T-cell (primary cell): ENCODE results near the gene PDZRN4. TPM values are rescaled to one million over a fixed set of nuclear protein-coding genes. Genes with fewer than 3 reads are reported as not detected.
"Not testable (repeated sequence)": the region's sequence is repeated elsewhere in the genome, so short reads cannot be mapped to it uniquely, and the experiment has no call there.

Experiments used
- ATAC-seq, 4 experiments: fragments of 200-7000 bp in 3 of 4; fragments of 150-1000 bp in 1 of 4; cut with Tn5 transposase; replicated peaks in 1 of 4; 1 replicate in 3 of 4; 2 replicates in 1 of 4; pipeline ENCODE4 v1.10.0; 2021; ENCODE audit warnings: moderate library complexity in 3 of 4, mild to moderate bottlenecking in 2 of 4, moderate number of reproducible peaks in 1 of 4
- CTCF ChIA-PET, 2 donors: fragments of 300-600 bp; sonication (Branson Sonifier 250); formaldehyde crosslinking; loops; one replicate each; lab custom pipeline; 2022; ENCODE audit warnings: antibody characterized with exemption in 2 of 2; lab: Charles Lee
- POLR2A ChIA-PET, 2 donors: fragments of 300-600 bp; sonication (Branson Sonifier 250); formaldehyde crosslinking; loops; one replicate each; lab custom pipeline; 2022; ENCODE audit warnings: antibody characterized with exemption in 2 of 2; lab: Charles Lee
- DNase-seq, 35 experiments: peaks; one replicate each; pipeline versions ENCODE4 v3.0.0 to v3.0.0-alpha.2; 2013 to 2023
- H3K27ac ChIP-seq: one replicate; pipeline ENCODE4 v1.5.1; 2013; ENCODE audit warnings: low read length
- H3K27me3 ChIP-seq, 2 experiments: replicated peaks in 1 of 2; 1 replicate in 1 of 2; 2 replicates in 1 of 2; pipeline versions ENCODE4 v1.6.1 to v1.7.0; 2013; ENCODE audit warnings: low read length in 1 of 2, mixed read lengths in 1 of 2; ENCODE audit not compliant: control insufficient read depth in 2 of 2, insufficient read depth in 2 of 2; ENCODE audit errors: extremely low read depth in 1 of 2
- H3K36me3 ChIP-seq, 2 donors: 1 replicate in 1 of 2; 2 replicates in 1 of 2; pipeline versions ENCODE4 v1.6.1 to v1.7.0; 2013; ENCODE audit warnings: low read length in 1 of 2; ENCODE audit not compliant: control insufficient read depth in 2 of 2, insufficient read depth in 1 of 2; ENCODE audit errors: extremely low read depth in 1 of 2
- H3K4me1 ChIP-seq, 2 experiments: 1 replicate in 1 of 2; 2 replicates in 1 of 2; pipeline versions ENCODE4 v1.6.1 to v1.7.0; 2013; ENCODE audit warnings: low read length in 2 of 2, mixed read lengths in 1 of 2; ENCODE audit not compliant: insufficient read depth in 2 of 2, control insufficient read depth in 1 of 2; ENCODE audit errors: extremely low read depth in 1 of 2
- H3K4me3 ChIP-seq, 2 donors: 1 replicate in 1 of 2; 2 replicates in 1 of 2; pipeline versions ENCODE4 v1.5.1 to v1.7.0; 2013; ENCODE audit warnings: mild to moderate bottlenecking in 2 of 2, low read length in 1 of 2, moderate library complexity in 1 of 2; ENCODE audit not compliant: control insufficient read depth in 1 of 2; ENCODE audit errors: extremely low read depth in 1 of 2
- H3K9me3 ChIP-seq: 2 replicates; pipeline ENCODE4 v1.7.0; 2013
- H3K27ac Mint-ChIP-seq, 2 donors: one replicate each; pipeline ENCODE4 v1.8.0; 2020 to 2021; ENCODE audit warnings: mild to moderate bottlenecking in 2 of 2, mixed read lengths in 2 of 2
- H3K27me3 Mint-ChIP-seq, 2 donors: one replicate each; pipeline ENCODE4 v1.8.0; 2021 to 2022; ENCODE audit warnings: mixed read lengths in 2 of 2
- H3K36me3 Mint-ChIP-seq: one replicate; pipeline ENCODE4 v1.8.0; 2021; ENCODE audit warnings: mixed read lengths
- H3K4me1 Mint-ChIP-seq, 3 donors: one replicate each; pipeline ENCODE4 v1.8.0; 2020 to 2022; ENCODE audit warnings: mixed read lengths in 3 of 3, mild to moderate bottlenecking in 1 of 3
- H3K4me3 Mint-ChIP-seq, 3 donors: one replicate each; pipeline ENCODE4 v1.8.0; 2020 to 2022; ENCODE audit warnings: mild to moderate bottlenecking in 3 of 3, mixed read lengths in 3 of 3, moderate library complexity in 3 of 3
- H3K9me3 Mint-ChIP-seq, 3 donors: one replicate each; pipeline ENCODE4 v1.8.0; 2020 to 2022; ENCODE audit warnings: mixed read lengths in 3 of 3
- WGBS: methylation state at CpG from one replicate; pipeline ENCODE4 v1.1.5; 2013; ENCODE audit warnings: missing lambda C conversion rate; ENCODE audit not compliant: insufficient coverage; 5-methylcytosine and 5-hydroxymethylcytosine counted together
- total RNA-seq, 35 experiments: library from RNA in 6 of 35; stranded (reverse) in 6 of 35; fragments of 120-200 nt in 1 of 35; gene quantifications; one replicate each; pipeline versions ENCODE4 v1.2.1 to v1.2.4 and lab custom pipeline; 2013 to 2026

The PDZRN4 gene
- total RNA-seq, 5 donors from 2014 or later (not counting 1 experiment from before 2014, with no cell fraction given) = not detected

DNA sequence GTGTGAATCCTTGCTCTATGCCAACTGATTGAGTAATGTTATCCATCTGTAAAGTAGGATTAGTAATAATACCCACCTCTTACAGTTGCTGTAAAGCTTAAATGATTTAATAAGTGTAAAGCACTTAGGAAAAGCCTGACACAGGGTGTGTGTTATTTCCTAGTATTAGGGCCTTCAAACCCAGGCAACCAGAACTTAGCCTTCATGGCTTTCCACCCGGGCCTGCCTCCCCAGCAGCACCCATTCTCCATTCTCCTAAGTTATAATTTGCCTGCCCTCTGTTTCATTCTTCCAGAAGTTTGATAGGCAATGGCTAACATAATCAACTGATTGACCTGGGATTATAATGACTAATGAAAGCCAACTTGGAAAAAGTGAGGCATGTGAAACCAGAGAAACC, 20.4 kb upstream of the PDZRN4 start:
- POLR2A ChIA-PET = no interaction called here
- no peaks in the 10 kb centered on the region for H3K27me3 ChIP-seq
- H3K36me3 Mint-ChIP-seq = no peaks in the 10 kb centered on the region
- no peaks in the 10 kb centered on the region for H3K9me3 Mint-ChIP-seq
- no peak overlapping the region for H3K27ac Mint-ChIP-seq
- DNase-seq = no peak
- no peak overlapping the region for H3K4me3 ChIP-seq
- WGBS = no CpG with 5 or more reads among the region's 1 CpG
- no peaks in the 10 kb centered on the region for H3K9me3 ChIP-seq
- no peak overlapping the region for H3K27ac ChIP-seq
- no peaks in the 10 kb centered on the region for H3K36me3 ChIP-seq
- H3K4me3 Mint-ChIP-seq = no peak overlapping the region
- H3K27me3 Mint-ChIP-seq = peaks cover 0 to 3% of the 10 kb centered on the region in 2 donors
- CTCF ChIA-PET = interaction anchor here (0.5 kb wide), 2 partner anchors 40 to 1300 kb away, joined by 3 read pairs; no protein-coding TSS in a partner anchor
- H3K4me1 ChIP-seq = no peaks in the 10 kb centered on the region
- H3K4me1 Mint-ChIP-seq = no peaks in the 10 kb centered on the region
- no peak for ATAC-seq

DNA sequence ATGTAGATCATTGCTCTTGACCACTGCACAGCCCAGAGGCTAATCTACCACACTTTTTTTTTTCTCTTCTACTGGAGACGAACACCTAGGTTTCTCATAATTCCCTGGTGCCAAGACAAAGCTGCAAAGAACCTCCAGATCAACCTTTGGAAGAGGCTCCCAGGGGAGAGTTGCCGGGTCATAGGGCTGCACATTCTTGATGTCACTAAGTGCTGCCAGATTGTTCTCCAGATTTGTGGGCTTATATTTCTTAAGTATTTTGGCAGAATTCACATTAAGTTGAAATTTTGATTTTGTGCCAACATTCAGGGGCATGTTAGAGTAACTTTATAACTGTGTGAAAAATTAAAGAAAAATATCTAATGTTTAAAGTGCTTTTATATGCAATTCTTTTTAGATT, 13.5 kb upstream of the PDZRN4 start:
- CTCF ChIA-PET = no interaction called here
- H3K4me3 Mint-ChIP-seq = no peak overlapping the region
- H3K27ac ChIP-seq = no peak overlapping the region
- H3K4me1 Mint-ChIP-seq = no peaks in the 10 kb centered on the region
- H3K36me3 Mint-ChIP-seq = no peaks in the 10 kb centered on the region
- H3K9me3 Mint-ChIP-seq = no peaks in the 10 kb centered on the region
- POLR2A ChIA-PET = no interaction called here
- ATAC-seq = no peak
- H3K27me3 ChIP-seq = no peaks in the 10 kb centered on the region
- H3K27me3 Mint-ChIP-seq = no peaks in the 10 kb centered on the region
- H3K27ac Mint-ChIP-seq = no peak overlapping the region
- H3K9me3 ChIP-seq = no peaks in the 10 kb centered on the region
- H3K4me1 ChIP-seq = no peaks in the 10 kb centered on the region
- 100% methylated on average over 1 of the region's 2 CpGs for WGBS
- no peak overlapping the region for H3K4me3 ChIP-seq
- no peaks in the 10 kb centered on the region for H3K36me3 ChIP-seq
- DNase-seq = no peak

DNA sequence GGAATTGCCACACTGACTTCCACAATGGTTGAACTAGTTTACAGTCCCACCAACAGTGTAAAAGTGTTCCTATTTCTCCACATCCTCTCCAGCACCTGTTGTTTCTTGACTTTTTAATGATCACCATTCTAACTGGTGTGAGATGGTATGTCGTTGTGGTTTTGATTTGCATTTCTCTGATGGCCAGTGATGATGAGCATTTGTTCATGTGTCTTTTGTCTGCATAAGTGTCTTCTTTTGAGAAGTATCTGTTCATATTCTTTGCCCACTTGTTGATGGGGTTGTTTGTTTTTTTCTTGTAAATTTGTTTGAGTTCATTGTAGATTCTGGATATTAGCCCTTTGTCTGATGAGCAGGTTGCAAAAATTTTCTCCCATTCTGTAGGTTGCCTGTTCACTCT, 8.6 kb upstream of the PDZRN4 start:
- H3K4me1 Mint-ChIP-seq, H3K27ac ChIP-seq, H3K4me3 Mint-ChIP-seq, H3K36me3 Mint-ChIP-seq, H3K36me3 ChIP-seq, CTCF ChIA-PET, H3K4me1 ChIP-seq, H3K9me3 ChIP-seq, H3K27ac Mint-ChIP-seq, DNase-seq, H3K4me3 ChIP-seq, H3K9me3 Mint-ChIP-seq, POLR2A ChIA-PET, ATAC-seq, H3K27me3 Mint-ChIP-seq, H3K27me3 ChIP-seq: not testable (repeated sequence)
- WGBS = no CpG with 5 or more reads among the region's 1 CpG

DNA sequence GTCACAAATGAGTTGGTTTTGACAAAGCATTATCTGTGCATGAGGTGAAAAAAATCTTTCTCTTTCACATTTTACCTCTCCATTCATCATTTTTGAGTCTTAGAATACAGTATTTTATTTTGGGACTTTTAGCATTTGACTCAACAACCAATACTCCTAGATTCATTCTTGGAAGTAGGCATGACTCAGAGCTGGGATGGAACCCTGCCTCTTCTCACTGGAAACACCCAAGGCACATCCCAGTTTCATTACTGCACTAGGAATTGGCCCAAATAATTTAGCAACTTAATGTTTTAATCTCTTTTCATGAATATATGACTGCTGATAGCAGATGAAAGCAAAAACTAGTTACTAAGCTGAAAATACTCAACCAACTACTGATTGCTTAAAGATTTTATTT, 3.3 kb upstream of the PDZRN4 start:
- ATAC-seq (no peak), DNase-seq (no peak)
- no peaks in the 10 kb centered on the region for H3K9me3 ChIP-seq
- no peaks in the 10 kb centered on the region for H3K36me3 ChIP-seq
- H3K27ac ChIP-seq = no peak overlapping the region
- Mint-ChIP-seq H3K4me1 (peaks cover 0 to 13% (median 9%) of the 10 kb centered on the region in 3 donors), H3K4me3 (no peak overlapping the region), H3K9me3 (peaks cover 0 to 5% (median 0%) of the 10 kb centered on the region in 3 donors), H3K36me3 (no peaks in the 10 kb centered on the region), H3K27ac (no peak overlapping the region), H3K27me3 (peaks cover 26 to 35% of the 10 kb centered on the region in 2 donors)
- H3K4me1 ChIP-seq = no peaks in the 10 kb centered on the region
- CTCF ChIA-PET = no interaction called here
- POLR2A ChIA-PET = no interaction called here
- no peak overlapping the region for H3K4me3 ChIP-seq
- peaks cover 7 to 20% of the 10 kb centered on the region in 2 experiments for H3K27me3 ChIP-seq

DNA sequence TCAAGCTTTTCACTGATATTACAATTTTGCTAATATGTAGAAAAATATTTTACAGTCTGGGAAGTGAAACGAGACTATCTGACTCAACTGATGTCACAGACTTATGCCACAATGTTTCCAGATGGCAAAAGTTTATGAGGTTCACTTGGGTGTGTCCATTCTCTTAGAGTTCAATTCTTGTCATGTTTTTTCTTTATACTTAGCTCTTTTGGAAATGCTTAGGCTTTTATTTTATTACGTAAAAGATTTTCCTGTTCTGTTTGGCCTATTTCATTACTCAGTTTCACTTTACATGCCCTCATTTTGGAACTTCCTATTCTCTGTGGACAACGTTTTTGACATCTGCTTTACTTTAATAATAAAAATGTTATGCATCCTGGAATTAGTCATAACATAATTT, 2.1 kb upstream of the PDZRN4 start:
- DNase-seq = no peak
- Mint-ChIP-seq H3K36me3 (no peaks in the 10 kb centered on the region), H3K27me3 (peaks cover 34 to 42% of the 10 kb centered on the region in 2 donors), H3K4me1 (peaks cover 0 to 14% (median 9%) of the 10 kb centered on the region in 3 donors), H3K9me3 (peaks cover 0 to 5% (median 0%) of the 10 kb centered on the region in 3 donors), H3K27ac (no peak overlapping the region), H3K4me3 (no peak overlapping the region)
- ATAC-seq = no peak
- Histone ChIP-seq H3K4me1 (no peaks in the 10 kb centered on the region), H3K27me3 (peaks cover 7 to 22% of the 10 kb centered on the region in 2 experiments), H3K9me3 (no peaks in the 10 kb centered on the region), H3K36me3 (no peaks in the 10 kb centered on the region), H3K4me3 (no peak overlapping the region), H3K27ac (no peak overlapping the region)
- ChIA-PET POLR2A (interaction anchor here in 1 of 2 donors (0.6 kb wide), 1 partner anchor 2000 kb away, joined by 4 read pairs; no protein-coding TSS in a partner anchor), CTCF (no interaction called here)
- no CpG with 5 or more reads among the region's 3 CpGs for WGBS

DNA sequence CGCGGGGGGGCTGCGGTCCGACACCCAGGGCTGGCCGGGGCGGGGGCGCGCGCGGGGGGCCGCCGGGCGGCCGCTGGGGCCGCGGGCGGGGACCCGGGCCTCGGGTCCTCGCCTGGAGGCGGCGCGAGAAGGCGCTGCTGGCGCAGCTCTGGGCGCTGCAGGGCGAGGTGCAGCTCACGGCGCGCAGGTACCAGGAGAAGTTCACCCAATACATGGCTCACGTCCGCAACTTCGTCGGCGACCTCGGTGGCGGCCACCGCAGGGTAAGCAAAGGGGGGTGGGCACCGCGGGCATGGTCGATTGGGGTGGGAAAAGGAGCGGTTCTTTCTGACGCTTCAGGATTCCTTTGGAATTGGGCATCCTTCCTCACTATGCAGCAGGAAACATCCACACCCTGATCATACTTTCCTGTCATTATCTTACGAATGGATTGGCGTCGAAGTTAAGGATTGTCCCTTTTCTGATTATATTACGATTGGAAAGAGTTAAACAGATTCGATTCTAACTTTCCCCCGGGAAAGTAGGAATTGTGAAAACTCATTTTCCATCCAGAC, 798 bp downstream of the PDZRN4 start:
- no peak for ATAC-seq
- no peak for DNase-seq
- Mint-ChIP-seq H3K27ac (no peak overlapping the region), H3K9me3 (no peaks in the 10 kb centered on the region), H3K27me3 (peaks cover 36 to 39% of the 10 kb centered on the region in 2 donors), H3K36me3 (no peaks in the 10 kb centered on the region), H3K4me3 (no peak overlapping the region), H3K4me1 (peaks cover 0 to 14% (median 9%) of the 10 kb centered on the region in 3 donors)
- Histone ChIP-seq H3K4me3 (no peak overlapping the region), H3K4me1 (no peaks in the 10 kb centered on the region), H3K27me3 (peaks cover 7 to 25% of the 10 kb centered on the region in 2 experiments), H3K9me3 (no peaks in the 10 kb centered on the region), H3K27ac (no peak overlapping the region), H3K36me3 (no peaks in the 10 kb centered on the region)
- 5% methylated on average over 30 of the region's 49 CpGs for WGBS
- CTCF ChIA-PET = no interaction called here
- POLR2A ChIA-PET = no interaction called here
